Coronary artery (tissue), 2 donors: ENCODE results near the gene HOXD8.
A peak's percentile ranks its signal among the peaks of the same experiment; 100 is the strongest.

ENCODE experiments used
- DNase-seq: peaks from one replicate; pipeline ENCODE4 v3.0.0-alpha.2; 2017; ENCODE audit warnings: low spot score
- H3K27ac ChIP-seq, 2 donors: fragments of 200-600 bp; sonication (generic); one replicate each; pipeline ENCODE4 v1.5.1; 2016 to 2019
- H3K4me3 ChIP-seq: fragments of 200-600 bp; sonication (generic); 2 replicates; pipeline ENCODE4 v1.5.1; 2016; ENCODE audit warnings: mild to moderate bottlenecking, moderate library complexity
- TF ChIP-seq, protein P1 (sequence below): fragments of 200-600 bp; sonication (generic); IDR thresholded peaks from one replicate; pipeline ENCODE4 v1.5.1; 2019; ENCODE audit warnings: antibody characterized with exemption

Gene HOXD8

DNA sequence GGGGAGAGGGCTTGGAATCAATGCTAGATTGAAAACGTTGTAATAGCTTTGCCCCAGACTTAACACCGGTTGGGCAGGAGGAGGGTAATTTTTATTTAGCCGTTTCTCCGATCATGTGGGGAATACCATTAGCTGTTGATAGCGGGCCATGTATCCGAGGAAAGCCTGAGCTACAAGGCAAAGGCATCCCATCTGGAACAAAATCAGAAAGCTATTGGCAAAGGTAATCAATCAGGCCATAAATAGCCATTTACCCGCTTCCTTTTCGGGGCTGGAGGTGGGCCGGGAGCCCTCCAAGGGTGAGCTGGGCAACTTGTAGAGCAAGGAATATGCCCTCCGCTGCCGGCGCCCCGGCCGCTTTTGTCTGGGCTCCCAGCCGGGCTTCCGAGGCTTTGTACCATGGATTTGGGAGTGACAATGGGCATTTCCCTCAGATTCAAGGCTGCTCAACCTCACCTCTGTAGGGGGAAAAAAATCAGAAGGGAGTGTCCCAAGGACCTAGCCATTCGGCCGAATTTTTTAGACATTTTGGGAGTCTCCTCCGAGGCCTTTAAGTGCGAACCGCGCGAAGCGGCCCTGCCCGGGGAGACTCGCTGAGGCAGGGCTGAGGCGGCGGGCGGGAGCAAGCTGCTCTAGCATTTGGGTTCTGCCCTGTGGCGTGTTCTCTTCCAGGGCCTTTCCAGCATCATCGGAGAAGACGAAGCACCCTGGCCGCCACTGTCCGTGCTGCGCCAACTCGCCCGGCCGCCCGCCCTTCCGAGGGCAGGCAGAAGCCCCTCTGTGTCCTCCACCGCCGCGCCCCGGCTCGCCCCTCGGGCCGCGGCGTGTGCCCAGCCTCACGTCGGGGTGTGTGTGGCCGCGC, 8.1 kb upstream of the HOXD8 start:
- peak overlapping the region; percentile 75 for H3K4me3 ChIP-seq
- no peak overlapping the region for H3K27ac ChIP-seq
- no peak for DNase-seq
- TF ChIP-seq, protein P1, sequence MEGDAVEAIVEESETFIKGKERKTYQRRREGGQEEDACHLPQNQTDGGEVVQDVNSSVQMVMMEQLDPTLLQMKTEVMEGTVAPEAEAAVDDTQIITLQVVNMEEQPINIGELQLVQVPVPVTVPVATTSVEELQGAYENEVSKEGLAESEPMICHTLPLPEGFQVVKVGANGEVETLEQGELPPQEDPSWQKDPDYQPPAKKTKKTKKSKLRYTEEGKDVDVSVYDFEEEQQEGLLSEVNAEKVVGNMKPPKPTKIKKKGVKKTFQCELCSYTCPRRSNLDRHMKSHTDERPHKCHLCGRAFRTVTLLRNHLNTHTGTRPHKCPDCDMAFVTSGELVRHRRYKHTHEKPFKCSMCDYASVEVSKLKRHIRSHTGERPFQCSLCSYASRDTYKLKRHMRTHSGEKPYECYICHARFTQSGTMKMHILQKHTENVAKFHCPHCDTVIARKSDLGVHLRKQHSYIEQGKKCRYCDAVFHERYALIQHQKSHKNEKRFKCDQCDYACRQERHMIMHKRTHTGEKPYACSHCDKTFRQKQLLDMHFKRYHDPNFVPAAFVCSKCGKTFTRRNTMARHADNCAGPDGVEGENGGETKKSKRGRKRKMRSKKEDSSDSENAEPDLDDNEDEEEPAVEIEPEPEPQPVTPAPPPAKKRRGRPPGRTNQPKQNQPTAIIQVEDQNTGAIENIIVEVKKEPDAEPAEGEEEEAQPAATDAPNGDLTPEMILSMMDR = no peak

DNA sequence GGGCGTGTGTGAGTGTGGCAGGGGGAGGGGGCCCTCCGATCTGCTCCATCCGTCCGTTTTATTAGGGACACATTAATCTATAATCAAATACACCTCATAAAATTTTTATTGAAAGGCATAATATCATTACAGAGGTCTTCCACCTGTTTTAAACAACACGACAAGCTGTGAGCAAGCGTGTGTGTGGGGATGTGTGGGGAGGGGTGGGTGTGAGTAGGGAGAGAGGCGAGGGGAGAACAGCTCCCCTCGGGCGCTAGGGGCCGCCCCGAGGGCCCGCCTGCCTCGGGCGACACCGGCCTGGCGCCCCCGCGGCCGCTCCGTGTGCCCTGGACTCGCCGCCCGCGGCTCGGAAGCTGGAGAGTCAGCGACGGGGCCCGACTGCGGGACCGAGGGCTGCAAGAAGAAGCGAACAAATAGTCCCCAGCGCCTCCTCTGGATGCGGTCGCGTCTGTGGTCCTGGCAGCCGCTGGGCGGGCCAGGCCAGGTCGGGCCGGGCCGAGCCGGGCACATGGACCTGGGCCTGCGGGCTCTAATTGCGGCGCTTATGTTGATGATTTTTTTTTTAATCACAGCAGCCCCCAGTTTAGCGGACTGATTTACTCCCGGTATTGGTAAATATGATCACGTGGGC, 7.3 kb upstream of the HOXD8 start:
- Histone ChIP-seq H3K4me3 (peak overlapping the region; percentile 75), H3K27ac (no peak overlapping the region)
- DNase-seq = no peak
- TF ChIP-seq, protein P1 = no peak

DNA sequence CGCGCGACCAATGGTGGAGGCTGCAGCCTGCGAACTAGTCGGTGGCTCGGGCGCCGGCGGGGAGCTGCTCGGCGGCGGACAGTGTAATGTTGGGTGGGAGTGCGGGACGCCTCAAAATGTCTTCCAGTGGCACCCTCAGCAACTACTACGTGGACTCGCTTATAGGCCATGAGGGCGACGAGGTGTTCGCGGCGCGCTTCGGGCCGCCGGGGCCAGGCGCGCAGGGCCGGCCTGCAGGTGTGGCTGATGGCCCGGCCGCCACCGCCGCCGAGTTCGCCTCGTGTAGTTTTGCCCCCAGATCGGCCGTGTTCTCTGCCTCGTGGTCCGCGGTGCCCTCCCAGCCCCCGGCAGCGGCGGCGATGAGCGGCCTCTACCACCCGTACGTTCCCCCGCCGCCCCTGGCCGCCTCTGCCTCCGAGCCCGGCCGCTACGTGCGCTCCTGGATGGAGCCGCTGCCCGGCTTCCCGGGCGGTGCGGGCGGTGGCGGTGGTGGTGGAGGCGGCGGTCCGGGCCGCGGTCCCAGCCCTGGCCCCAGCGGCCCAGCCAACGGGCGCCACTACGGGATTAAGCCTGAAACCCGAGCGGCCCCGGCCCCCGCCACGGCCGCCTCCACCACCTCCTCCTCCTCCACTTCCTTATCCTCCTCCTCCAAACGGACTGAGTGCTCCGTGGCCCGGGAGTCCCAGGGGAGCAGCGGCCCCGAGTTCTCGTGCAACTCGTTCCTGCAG, 6.7 kb upstream of the HOXD8 start, which contains the start of gene HOXD9:
HOXD9 (plus strand) TSS at position 37 of the 728 bp plus-strand sequence; CDS start at position 87, 50 bp downstream.
- Histone ChIP-seq H3K4me3 (peak within 1 kb of the TSS; percentile 75), H3K27ac (peak within 1 kb of the TSS in 1 of 2 donors; percentile 26)
- TF ChIP-seq, protein P1 = no peak
- no peak for DNase-seq

DNA sequence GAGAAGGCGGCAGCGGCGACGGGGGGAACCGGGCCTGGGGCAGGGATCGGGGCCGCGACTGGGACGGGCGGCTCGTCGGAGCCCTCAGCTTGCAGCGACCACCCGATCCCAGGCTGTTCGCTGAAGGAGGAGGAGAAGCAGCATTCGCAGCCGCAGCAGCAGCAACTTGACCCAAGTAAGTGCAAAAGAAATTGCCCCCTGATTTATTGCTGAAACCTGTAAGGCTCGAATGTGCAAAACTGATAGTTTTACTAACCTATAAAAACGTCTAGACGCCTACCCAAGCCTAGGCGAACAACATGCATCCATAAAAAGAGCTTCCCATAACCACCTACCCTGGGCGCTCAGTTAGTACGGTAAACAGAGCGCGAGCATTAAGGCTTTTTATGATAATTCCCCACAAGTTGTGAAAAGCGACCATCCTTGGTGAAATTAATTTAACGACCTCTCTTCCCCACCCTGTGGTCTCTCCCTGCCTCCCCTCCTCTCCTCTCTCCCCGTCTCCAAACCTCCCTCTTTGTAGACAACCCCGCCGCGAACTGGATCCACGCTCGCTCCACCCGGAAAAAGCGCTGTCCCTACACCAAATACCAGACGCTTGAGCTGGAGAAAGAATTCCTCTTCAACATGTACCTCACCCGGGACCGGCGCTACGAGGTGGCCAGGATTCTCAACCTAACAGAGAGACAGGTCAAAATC, 5.9 kb upstream of the HOXD8 start:
- no peak for DNase-seq
- TF ChIP-seq, protein P1 = no peak
- Histone ChIP-seq H3K4me3 (peak overlapping the region; percentile 75), H3K27ac (no peak overlapping the region)

DNA sequence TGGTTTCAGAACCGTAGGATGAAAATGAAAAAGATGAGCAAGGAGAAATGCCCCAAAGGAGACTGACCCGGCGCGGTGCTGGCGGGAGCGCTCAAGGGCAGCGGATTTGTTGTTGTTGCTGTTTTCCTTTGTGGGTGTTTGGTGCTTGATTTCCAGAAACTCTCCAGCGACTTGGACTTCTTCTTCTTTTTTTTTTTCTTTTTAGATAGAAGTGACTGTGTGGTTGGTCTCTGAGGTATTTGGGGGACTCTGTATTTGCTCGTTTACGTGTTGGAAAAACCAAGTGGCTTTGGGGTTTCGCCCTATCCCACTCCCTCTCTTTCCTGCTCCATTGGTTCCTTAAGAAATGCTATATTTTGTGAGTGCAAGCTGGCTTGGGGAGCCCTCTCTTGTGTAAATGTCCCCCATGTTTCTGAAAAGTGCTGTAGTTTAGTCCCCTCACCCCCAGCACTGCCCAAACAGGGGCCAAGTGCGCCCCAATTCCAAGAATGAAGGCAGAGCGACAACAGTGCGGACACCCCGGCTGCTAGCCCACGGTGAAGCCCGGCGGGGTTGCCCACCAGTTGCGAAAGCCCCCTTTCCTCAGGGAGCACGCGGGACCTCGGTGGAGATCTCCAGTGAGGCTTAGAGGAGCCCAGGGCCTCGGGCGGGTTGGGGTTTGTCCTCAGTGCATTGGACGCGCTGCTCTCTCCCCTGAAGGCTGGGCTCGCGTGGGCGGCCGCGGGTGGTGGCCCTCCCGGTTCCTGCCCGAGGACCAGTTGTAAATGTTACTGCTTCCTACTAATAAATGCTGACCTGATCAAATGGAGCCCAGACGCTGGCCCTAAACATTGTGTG, 5.2 kb upstream of the HOXD8 start:
- H3K4me3 ChIP-seq = peak overlapping the region; percentile 75
- DNase-seq = no peak
- TF ChIP-seq, protein P1 = no peak
- no peak overlapping the region for H3K27ac ChIP-seq
